Mammary epithelial cell (primary cell): ENCODE results near the gene MAPK8.

Experiments used
- CTCF ChIP-seq, 2 donors: IDR thresholded peaks in 1 of 2; conservative IDR thresholded peaks in 1 of 2; 2 replicates each; pipeline ENCODE4 v1.5.1; 2011 to 2012; ENCODE audit warnings: inconsistent platforms in 2 of 2, low read length in 2 of 2, mild to moderate bottlenecking in 2 of 2, control low read depth in 1 of 2, low read depth in 1 of 2; ENCODE audit not compliant: insufficient read depth in 1 of 2; ENCODE audit errors: extremely low read depth in 1 of 2
- EZH2 ChIP-seq: IDR thresholded peaks from 2 replicates; pipeline ENCODE4 v1.6.1; 2012; ENCODE audit warnings: low read length, inconsistent platforms, borderline replicate concordance

GRCh38 chr10:48423884-48424283 lies 117.4 kb downstream of the MAPK8 start:
- no peak for TF ChIP-seq CTCF (conservative IDR thresholded peaks at IDR 0.05 in 1 of 2, IDR thresholded peaks at IDR 0.05 in 1 of 2; ENCODE audit: extremely low read depth in 1 of 2, insufficient read depth in 1 of 2, low read depth in 1 of 2, low read length in 2 of 2)
- no peak for TF ChIP-seq EZH2
